ENCODE data around the gene DHRS11. TPM values are rescaled to one million over a fixed set of nuclear protein-coding genes. Genes with fewer than 3 reads are reported as not detected.

DHRS11 gene
- total RNA-seq, 1 experiment from 2014 or later: 27.9 TPM

DNA sequence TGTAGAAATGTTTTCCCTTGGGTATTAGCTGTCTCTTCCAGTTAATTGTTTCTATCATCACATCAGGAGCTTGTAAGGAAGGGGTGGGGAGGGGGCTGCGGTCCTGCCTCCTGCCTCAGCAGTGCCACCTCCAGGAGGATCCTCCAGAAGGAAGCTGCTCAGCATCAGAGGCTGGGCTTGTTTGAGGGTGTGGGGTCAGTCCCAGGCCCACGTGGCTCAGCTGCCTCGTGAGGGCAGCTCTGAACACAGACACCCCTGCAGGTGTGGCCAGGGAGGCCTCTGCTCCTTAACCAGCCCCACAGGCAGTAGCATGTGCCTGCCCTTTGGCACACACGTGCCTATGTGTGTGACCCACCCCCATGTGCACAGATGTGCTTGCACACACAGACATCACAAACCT lies 56.0 kb downstream of the DHRS11 start:
- Histone ChIP-seq H3K4me1 (ENCODE audit: insufficient read depth, low read length) (peaks cover 4% of the 10 kb centered on the region; the same call in 1 of the 2 replicates), H2BK12ac (ENCODE audit: insufficient read length, low read depth, low read length) (no peak overlapping the region), H3K79me1 (ENCODE audit: insufficient read depth, low read depth, low read length, poor library complexity, severe bottlenecking) (no peaks in the 10 kb centered on the region), H4K5ac (ENCODE audit: insufficient read length, low read depth, low read length) (no peak overlapping the region), H3K27me3 (ENCODE audit: insufficient read depth, low read length) (peaks cover 9% of the 10 kb centered on the region; the same call in 1 of the 2 replicates), H3K9me3 (ENCODE audit: control insufficient read depth, low read depth, low read length) (no peaks in the 10 kb centered on the region), H3K4me2 (ENCODE audit: insufficient read depth, insufficient read length, low read length) (no peak overlapping the region), H3K79me2 (ENCODE audit: insufficient read depth, low read length) (no peaks in the 10 kb centered on the region), H2BK120ac (ENCODE audit: low read depth, low read length, poor library complexity, severe bottlenecking) (no peak overlapping the region), H2AFZ (ENCODE audit: low read length) (no peak overlapping the region), H3K9ac (ENCODE audit: extremely low read depth, insufficient read length, low read length) (no peak overlapping the region), H2AK5ac (ENCODE audit: insufficient read length, low read length) (no peak overlapping the region), H3K18ac (ENCODE audit: insufficient read length, low read depth, low read length) (no peak overlapping the region), H3T11ph (ENCODE audit: low read length) (no peak overlapping the region), H3K23me2 (ENCODE audit: insufficient read length, low read depth, low read length, poor library complexity, severe bottlenecking) (no peaks in the 10 kb centered on the region), H4K8ac (replicated peaks; ENCODE audit: insufficient read length, low read depth, low read length) (no peak overlapping the region), H3K56ac (ENCODE audit: insufficient read length, low read depth, low read length) (no peak overlapping the region), H2BK5ac (ENCODE audit: insufficient read length, low read length) (no peak overlapping the region), H3K23ac (ENCODE audit: insufficient read length, low read depth, low read length) (no peak overlapping the region), H2BK20ac (ENCODE audit: low read depth, low read length, poor library complexity, severe bottlenecking) (no peak overlapping the region), H3K27ac (ENCODE audit: insufficient read length, low read depth, low read length) (no peak overlapping the region), H3K4ac (ENCODE audit: low read depth, low read length) (no peak overlapping the region), H4K91ac (ENCODE audit: insufficient read length, low read depth, low read length) (no peak overlapping the region), H3K14ac (ENCODE audit: insufficient read depth, low read length) (no peak overlapping the region), H2BK15ac (ENCODE audit: low read depth, low read length) (no peak overlapping the region), H4K20me1 (ENCODE audit: control insufficient read depth, insufficient read depth, insufficient read length) (no peaks in the 10 kb centered on the region)
- Mint-ChIP-seq H3K4me1 (peaks cover 26 to 52% of the 10 kb centered on the region in 2 experiments), H3K36me3 (ENCODE audit: insufficient read depth in 1 of 3, low read depth in 3 of 3) (no peaks in the 10 kb centered on the region), H3K9me3 (no peaks in the 10 kb centered on the region; a peak in 1 of 5 replicates), H3K4me3 (no peak overlapping the region; a peak in 1 of 5 replicates), H3K27ac (peak overlapping the region in 1 of 3 experiments; percentile 37; a peak in 1 of 7 replicates), H3K27me3 (ENCODE audit: low read depth) (peaks cover 48% of the 10 kb centered on the region)
- DNase-seq: peak; percentile 81
- WGBS (ENCODE audit: extremely low coverage, insufficient read length, low lambda C conversion rate): no CpG with 5 or more reads among the region's 4 CpGs
- TF ChIP-seq, protein P1, sequence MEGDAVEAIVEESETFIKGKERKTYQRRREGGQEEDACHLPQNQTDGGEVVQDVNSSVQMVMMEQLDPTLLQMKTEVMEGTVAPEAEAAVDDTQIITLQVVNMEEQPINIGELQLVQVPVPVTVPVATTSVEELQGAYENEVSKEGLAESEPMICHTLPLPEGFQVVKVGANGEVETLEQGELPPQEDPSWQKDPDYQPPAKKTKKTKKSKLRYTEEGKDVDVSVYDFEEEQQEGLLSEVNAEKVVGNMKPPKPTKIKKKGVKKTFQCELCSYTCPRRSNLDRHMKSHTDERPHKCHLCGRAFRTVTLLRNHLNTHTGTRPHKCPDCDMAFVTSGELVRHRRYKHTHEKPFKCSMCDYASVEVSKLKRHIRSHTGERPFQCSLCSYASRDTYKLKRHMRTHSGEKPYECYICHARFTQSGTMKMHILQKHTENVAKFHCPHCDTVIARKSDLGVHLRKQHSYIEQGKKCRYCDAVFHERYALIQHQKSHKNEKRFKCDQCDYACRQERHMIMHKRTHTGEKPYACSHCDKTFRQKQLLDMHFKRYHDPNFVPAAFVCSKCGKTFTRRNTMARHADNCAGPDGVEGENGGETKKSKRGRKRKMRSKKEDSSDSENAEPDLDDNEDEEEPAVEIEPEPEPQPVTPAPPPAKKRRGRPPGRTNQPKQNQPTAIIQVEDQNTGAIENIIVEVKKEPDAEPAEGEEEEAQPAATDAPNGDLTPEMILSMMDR (conservative IDR thresholded peaks at IDR 0.05): peak; percentile 65

Measured in H9 (cell line).